HG02759 (cell line): ENCODE results near the gene PABPN1L.

Experiments
- ATAC-seq: cut with Tn5 transposase; IDR thresholded peaks from one replicate; pipeline ENCODE4 v1.9.1; 2021; ENCODE audit warnings: mild to moderate bottlenecking, moderate library complexity; ENCODE audit not compliant: unreplicated experiment

The PABPN1L gene

GRCh38 chr16:88815227-88815626 lies 51.2 kb downstream of the PABPN1L start:
- ATAC-seq = no peak

GRCh38 chr16:88814144-88814502 lies 52.3 kb downstream of the PABPN1L start:
- ATAC-seq = no peak
